Upper lobe of right lung (tissue), 1 donor: ENCODE measurements around the gene SS18L1. TPM values are rescaled to one million over a fixed set of nuclear protein-coding genes. Genes with fewer than 3 reads are reported as not detected.
"Not testable (repeated sequence)": the region's sequence is repeated elsewhere in the genome, so short reads cannot be mapped to it uniquely, and the experiment has no call there.

Experiments
- ATAC-seq: fragments of 200-7000 bp; cut with Tn5 transposase; one replicate; pipeline ENCODE4 v1.9.1; 2020; ENCODE audit warnings: mild to moderate bottlenecking, moderate library complexity
- DNase-seq: peaks from one replicate; pipeline ENCODE4 v3.0.0-alpha.2; 2020
- H3K27ac ChIP-seq: fragments of 200-600 bp; one replicate; pipeline ENCODE4 v1.8.0; 2022
- H3K27me3 ChIP-seq: fragments of 200-600 bp; one replicate; pipeline ENCODE4 v1.8.0; 2022; ENCODE audit warnings: mild to moderate bottlenecking
- H3K36me3 ChIP-seq: fragments of 200-600 bp; one replicate; pipeline ENCODE4 v1.8.0; 2022
- H3K4me1 ChIP-seq: fragments of 200-600 bp; one replicate; pipeline ENCODE4 v1.8.0; 2022
- H3K4me3 ChIP-seq: fragments of 200-600 bp; one replicate; pipeline ENCODE4 v1.8.0; 2022; ENCODE audit warnings: mild to moderate bottlenecking
- H3K9me3 ChIP-seq: fragments of 200-600 bp; one replicate; pipeline ENCODE4 v1.8.0; 2022
- CTCF ChIP-seq: fragments of 200-600 bp; IDR thresholded peaks from one replicate; pipeline ENCODE4 v1.8.0; 2022; ENCODE audit warnings: antibody characterized with exemption
- intact Hi-C: fragments of 100-400 bp; cut with DNase I; formaldehyde crosslinking; loops from one replicate; pipeline ENCODE4 v1.11.0; 2022
- total RNA-seq: library from RNA; stranded (reverse); fragmentation: NEBNext Ultra II Directional; extraction: Animal tissue kit (Norgen Biotek cat#: 25700); gene quantifications from one replicate; pipeline ENCODE4 v1.2.1, GENCODE V29; 2021
- donor health status: DM: no; HTN: yes; CAD: no; lungs with severe emphysema.

Gene SS18L1
- total RNA-seq, 1 donor from 2014 or later: 12.6 TPM

- no peaks in the 10 kb centered on the region for H3K27me3 ChIP-seq
- no peak for TF ChIP-seq CTCF
- no peaks in the 10 kb centered on the region for H3K4me1 ChIP-seq
- DNase-seq (no peak), ATAC-seq (no peak)
- H3K4me3 ChIP-seq: no peak overlapping the region
- intact Hi-C loops: no loop called here
- no peaks in the 10 kb centered on the region for H3K36me3 ChIP-seq
- peaks cover 24% of the 10 kb centered on the region for H3K9me3 ChIP-seq
- H3K27ac ChIP-seq: no peak overlapping the region
These were observed 31.2 kb upstream of the SS18L1 start for GRCh38 chr20:62112368-62112767.

- intact Hi-C loops: no loop called here
- no peaks in the 10 kb centered on the region for H3K4me1 ChIP-seq
- peaks cover 7% of the 10 kb centered on the region for H3K9me3 ChIP-seq
- DNase-seq (no peak), ATAC-seq (no peak)
- H3K4me3 ChIP-seq: no peak overlapping the region
- no peak overlapping the region for H3K27ac ChIP-seq
- no peak for TF ChIP-seq CTCF
- H3K36me3 ChIP-seq: no peaks in the 10 kb centered on the region
- H3K27me3 ChIP-seq: no peaks in the 10 kb centered on the region
These were observed 28.7 kb upstream of the SS18L1 start for GRCh38 chr20:62114894-62115293.

- H3K4me3 ChIP-seq, DNase-seq, H3K4me1 ChIP-seq, H3K36me3 ChIP-seq, H3K9me3 ChIP-seq, intact Hi-C loops, ATAC-seq, H3K27ac ChIP-seq, H3K27me3 ChIP-seq: not testable (repeated sequence)
These were observed 27.7 kb upstream of the SS18L1 start for GRCh38 chr20:62115800-62116407.

GRCh38 chr20:62116558-62117361 is 26.8 kb upstream of the SS18L1 start:
- Histone ChIP-seq H3K4me1 (no peaks in the 10 kb centered on the region), H3K36me3 (no peaks in the 10 kb centered on the region), H3K27ac (no peak overlapping the region), H3K9me3 (peaks cover 7% of the 10 kb centered on the region), H3K27me3 (no peaks in the 10 kb centered on the region), H3K4me3 (no peak overlapping the region)
- no peak for DNase-seq
- no peak for ATAC-seq
- no peak for TF ChIP-seq CTCF
- intact Hi-C loops: no loop called here

GRCh38 chr20:62117362-62117646 is 26.3 kb upstream of the SS18L1 start:
- intact Hi-C loops: no loop called here
- no peak for TF ChIP-seq CTCF
- Histone ChIP-seq H3K36me3 (no peaks in the 10 kb centered on the region), H3K4me3 (no peak overlapping the region), H3K27ac (no peak overlapping the region), H3K4me1 (no peaks in the 10 kb centered on the region), H3K9me3 (peaks cover 3% of the 10 kb centered on the region), H3K27me3 (no peaks in the 10 kb centered on the region)
- ATAC-seq: no peak
- DNase-seq: no peak

GRCh38 chr20:62117658-62118057 is 25.9 kb upstream of the SS18L1 start:
- TF ChIP-seq CTCF: no peak
- intact Hi-C loops: no loop called here
- Histone ChIP-seq H3K4me3 (no peak overlapping the region), H3K4me1 (no peaks in the 10 kb centered on the region), H3K9me3 (no peaks in the 10 kb centered on the region), H3K27me3 (no peaks in the 10 kb centered on the region), H3K36me3 (no peaks in the 10 kb centered on the region), H3K27ac (no peak overlapping the region)
- DNase-seq: no peak
- no peak for ATAC-seq
